HG03175 (cell line): ENCODE data around the gene ULK3.
A peak's percentile ranks its signal among the peaks of the same experiment; 100 is the strongest.
"Not testable (repeated sequence)": the region's sequence is repeated elsewhere in the genome, so short reads cannot be mapped to it uniquely, and the experiment has no call there.

ENCODE experiments used
- ATAC-seq: cut with Tn5 transposase; IDR thresholded peaks from one replicate; pipeline ENCODE4 v1.9.1; 2021; ENCODE audit warnings: mild to moderate bottlenecking, moderate library complexity; ENCODE audit not compliant: unreplicated experiment

Gene ULK3, protein sequence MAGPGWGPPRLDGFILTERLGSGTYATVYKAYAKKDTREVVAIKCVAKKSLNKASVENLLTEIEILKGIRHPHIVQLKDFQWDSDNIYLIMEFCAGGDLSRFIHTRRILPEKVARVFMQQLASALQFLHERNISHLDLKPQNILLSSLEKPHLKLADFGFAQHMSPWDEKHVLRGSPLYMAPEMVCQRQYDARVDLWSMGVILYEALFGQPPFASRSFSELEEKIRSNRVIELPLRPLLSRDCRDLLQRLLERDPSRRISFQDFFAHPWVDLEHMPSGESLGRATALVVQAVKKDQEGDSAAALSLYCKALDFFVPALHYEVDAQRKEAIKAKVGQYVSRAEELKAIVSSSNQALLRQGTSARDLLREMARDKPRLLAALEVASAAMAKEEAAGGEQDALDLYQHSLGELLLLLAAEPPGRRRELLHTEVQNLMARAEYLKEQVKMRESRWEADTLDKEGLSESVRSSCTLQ

DNA sequence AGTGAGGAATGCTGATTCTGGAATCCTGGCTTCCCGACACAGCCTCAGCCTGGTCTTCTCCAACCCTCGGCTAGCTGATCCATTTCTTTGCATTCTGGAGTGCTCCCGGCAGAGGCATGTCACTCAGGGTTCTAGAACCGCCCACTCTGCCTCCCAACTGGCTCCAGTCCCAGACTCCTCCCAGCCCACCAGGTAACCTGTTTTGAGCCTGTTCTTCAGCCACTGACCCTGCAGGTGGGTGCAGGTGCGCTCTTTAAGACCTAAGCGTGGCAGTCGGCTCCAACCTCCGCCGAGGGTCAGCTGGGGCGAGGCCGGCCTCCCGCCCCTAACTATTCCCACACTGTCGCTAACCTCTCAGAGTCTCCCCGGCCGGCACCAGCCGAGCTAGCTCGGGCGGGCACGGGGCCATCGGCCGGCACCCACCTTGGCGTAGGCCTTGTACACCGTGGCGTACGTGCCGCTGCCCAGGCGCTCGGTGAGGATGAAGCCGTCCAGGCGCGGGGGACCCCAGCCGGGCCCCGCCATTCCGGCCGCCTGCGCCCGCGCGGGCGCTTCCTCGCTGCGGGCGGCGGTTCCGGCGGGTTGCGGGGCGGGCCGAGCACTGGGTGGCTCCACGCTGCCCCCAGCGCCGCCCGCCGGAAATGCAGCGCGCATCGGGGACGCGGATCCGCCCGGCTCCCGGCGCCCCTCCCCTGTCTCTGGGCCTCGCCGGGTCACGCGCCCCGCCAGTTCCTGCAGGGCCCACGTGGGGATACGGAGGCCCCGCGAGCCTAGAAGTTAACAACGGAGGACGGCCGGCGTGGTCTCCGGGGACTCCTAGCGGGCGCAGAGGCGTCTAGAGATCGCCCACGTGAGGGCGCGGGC is at the start of gene ULK3:
TSS of gene ULK3 (minus strand) at position 576 of the 864 bp plus-strand sequence. CDS start at position 525, 51 bp downstream.
- ATAC-seq, result peak; percentile 87

DNA sequence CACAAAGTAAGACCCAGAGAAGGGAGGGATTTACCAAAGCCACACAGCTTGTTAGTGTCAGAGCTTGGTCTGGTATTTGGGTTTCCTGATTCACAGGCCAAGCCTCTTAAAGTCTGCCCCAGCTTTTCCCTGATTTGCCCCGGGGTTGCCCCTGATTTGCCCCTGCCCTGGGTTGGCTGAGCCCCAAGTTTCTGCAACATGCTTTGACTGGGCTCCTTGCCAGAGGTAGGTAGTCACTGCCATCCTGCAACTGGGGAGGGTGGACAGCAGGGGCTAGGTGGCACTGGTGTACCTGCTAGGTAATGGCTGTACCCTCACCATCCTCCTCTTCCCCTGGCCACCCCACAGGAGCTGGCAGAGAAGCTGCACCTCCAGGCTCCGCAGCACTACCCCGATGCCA is 49.4 kb upstream of the ULK3 start:
- no peak for ATAC-seq

DNA sequence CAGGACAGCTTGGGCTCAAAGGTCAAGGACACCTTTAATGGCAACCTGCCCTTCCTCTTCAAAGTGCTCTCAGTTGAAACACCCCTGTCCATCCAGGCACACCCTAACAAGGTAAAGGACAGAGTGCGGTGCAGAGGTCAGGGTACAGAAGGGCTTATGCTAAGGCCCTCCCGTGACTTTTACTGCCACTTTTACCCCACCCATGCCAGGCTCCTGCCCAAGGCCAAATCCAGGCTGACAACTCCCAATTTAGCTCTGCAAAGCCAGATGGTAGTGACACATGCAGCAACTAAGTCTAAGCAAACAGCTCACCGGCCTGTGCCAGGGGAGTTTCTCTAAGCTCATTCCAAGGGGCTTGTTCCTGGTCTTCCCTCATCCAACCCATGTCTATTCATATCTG is 48.5 kb upstream of the ULK3 start:
- ATAC-seq, result no peak

DNA sequence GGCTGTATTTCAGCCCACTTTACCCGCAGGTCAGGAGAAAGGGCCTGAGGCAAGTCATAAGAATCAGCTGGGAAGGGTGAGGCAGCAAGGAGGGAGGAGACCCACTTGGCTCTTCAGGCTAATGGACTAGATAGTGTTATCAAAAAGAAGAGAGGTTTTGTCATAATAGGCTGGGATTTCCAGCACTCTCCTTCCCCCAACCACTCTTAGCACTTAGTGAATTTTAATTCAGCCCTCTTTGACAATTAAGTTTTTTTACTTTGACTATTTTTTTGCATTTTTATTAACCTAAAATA is 47.7 kb upstream of the ULK3 start:
- no peak for ATAC-seq

DNA sequence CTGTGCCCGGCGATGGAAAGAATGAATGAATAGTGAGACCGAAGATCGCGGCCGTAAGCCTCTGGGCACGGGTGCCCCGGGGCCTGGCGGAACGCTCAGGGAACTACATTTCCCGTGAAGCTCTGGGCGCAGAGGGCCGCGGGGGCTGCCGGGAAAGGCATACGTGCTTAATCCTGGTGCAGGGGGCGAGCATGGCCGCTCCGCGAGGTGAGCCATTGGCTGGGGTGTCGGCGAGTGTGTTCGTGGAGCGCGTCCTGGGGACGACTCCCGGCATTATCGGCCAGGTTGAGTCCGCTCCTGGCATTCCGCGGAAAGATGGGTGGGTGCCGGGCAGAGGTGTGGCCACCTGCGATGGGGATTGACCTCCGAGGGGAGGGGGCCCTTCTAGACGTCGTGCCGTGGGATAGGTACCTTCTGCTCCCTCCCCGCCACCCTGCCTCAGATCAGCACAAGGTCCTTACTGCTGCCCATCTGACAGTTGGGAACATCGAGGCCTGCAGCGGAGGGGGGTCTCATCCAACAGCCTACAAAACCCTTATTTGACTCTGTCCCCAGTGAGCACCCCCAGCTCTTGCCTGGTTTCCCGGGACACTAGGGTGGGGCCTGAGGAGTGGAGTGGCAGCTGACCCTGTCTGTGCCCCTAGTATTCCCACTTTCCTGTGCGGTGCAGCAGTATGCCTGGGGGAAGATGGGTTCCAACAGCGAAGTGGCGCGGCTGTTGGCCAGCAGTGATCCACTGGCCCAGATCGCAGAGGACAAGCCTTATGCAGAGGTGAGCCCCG is 47.1 kb upstream of the ULK3 start, which contains the start of gene MPI:
TSS of gene MPI (plus strand) at position 160 of the 782 bp plus-strand sequence. CDS start at position 192, 32 bp downstream.
- ATAC-seq, result peak; percentile 91

DNA sequence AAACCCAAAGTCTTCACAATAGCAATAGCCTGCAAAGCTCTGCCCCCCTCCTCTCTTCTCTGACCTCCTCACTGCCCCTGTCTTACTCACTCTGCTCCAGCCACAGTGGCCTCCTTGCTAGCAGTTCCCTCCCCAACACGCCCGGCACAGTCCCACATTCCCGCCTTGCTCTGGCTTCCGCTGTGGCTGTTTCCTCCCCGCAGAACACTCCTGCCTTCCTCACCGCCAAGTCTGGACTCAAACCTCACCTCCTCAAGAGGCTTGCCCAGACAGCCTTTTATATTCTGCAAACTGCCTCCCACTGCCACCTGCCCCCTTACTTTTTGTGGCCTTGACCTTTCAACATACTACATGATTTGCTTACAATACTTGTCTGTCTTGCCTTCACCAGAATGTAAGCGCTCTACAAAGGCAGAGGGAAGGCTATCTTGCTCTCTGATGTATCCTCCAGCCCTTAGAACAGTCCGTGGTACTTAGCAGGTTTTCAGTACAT is 46.5 kb upstream of the ULK3 start:
- no peak for ATAC-seq

DNA sequence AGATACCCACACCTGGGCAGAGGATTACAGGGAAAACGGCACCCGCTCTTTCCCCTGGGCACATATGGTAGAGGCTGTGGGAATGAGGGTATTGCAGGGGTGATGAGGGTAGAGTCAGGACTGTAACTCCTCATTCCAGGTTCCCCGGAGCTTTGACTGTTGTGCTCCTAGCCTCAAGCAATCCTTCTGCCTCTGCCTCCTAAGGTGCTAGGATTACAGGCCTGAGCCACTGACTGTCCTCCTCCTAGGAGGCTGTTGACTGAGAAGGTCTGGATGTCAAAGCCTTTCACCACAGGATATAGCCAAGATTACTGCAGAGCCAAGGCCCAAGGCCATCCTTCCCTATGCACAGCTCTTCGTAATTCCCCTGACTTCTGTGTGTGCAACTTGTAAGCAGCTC is 45.8 kb upstream of the ULK3 start:
- ATAC-seq, result no peak

DNA sequence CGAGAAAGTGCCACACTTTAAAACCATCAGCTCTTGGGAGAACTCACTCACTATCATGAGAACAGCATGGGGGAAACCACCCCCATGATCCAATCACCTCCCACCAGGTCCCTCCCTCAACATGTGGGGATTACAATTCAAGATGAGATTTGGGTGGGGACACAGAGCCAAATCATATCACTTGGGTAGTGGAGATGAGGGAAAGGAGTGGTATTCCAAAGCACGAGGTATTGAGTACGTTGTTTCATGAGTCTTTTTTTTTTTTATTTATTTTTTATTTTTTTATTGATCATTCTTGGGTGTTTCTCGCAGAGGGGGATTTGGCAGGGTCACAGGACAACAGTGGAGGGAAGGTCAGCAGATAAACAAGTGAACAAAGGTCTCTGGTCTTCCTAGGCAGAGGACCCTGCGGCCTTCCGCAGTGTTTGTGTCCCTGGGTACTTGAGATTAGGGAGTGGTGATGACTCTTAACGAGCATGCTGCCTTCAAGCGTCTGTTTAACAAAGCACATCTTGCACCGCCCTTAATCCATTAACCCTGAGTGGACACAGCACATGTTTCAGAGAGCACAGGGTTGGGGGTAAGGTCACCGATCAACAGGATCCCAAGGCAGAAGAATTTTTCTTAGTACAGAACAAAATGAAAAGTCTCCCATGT is 44.7 kb upstream of the ULK3 start:
- ATAC-seq, result not testable (repeated sequence)

DNA sequence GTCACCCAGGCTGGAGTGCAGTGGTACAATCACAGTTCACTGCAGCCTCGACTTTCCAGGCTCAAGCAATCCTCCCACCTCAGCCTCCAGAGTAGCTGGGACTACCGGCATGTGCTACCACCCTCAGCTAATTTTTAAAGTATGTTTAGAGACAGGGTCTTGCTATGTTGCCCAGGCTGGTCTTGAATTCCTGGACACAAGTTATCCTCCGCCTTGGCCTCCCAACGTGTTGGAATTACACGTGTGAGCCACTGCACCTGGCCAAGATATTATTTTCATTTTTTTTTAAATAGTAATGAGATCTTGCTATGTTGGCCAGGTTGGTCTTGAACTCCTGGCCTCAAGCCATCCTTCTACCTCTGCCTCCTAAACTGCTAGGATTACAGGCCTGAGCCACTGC is 42.5 kb upstream of the ULK3 start:
- ATAC-seq, result no peak

DNA sequence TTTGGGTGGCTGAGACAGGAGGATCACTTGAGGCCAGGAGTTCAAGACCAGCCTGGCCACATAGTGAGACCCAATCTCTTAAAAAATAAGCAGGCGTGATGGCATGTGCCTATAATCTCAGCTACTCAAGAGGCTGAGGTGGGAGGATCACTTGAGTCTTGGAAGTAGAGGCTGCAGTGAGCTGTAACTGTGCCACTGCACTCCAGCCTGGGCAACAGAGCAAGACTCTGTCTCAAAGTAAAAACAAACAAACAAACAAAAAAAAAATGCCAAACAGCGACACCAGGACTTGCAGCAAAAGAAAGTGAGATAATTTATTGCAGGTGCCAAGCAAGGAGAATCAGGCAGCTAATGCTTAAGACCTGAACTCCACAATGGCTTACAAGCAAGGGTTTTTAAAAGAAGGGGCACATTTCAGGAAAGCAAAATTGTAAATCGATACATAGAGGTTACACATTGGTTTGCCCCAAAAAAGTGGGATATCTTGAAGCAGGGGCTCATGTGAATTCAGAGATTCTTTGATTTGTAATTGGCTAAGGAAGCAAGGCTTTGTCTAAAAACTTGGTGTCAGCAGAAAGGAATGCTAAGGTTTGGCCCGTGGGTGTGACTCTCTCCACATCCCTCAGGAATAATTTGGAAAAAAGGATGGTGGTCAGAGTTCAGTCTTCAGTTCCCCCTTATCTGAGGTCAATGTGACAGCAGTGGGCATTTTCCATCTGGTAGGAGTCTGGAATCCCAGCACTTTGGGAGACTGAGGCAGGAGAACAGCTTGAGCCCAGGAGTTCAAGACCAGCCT is 41.7 kb upstream of the ULK3 start:
- ATAC-seq, result no peak

DNA sequence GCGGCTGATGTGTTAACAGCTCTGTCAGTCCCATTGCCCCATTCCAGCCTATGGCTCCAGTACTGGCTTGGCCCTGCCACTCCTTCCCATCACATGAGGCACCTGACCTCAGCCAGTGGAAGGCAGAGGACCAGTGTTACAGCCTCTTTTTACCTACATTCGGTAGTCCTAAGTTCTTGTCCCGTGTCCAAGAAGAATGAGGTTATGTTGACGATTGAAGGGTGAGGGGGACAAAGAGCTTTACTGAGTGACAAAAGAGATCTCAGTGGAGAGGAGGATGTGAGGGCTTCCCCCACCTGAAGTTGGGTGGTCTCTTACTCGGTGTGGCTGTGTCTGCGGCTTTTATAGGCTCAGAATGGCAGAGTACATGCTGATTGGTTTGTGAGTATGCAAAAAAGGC is 39.6 kb upstream of the ULK3 start:
- ATAC-seq, result no peak

DNA sequence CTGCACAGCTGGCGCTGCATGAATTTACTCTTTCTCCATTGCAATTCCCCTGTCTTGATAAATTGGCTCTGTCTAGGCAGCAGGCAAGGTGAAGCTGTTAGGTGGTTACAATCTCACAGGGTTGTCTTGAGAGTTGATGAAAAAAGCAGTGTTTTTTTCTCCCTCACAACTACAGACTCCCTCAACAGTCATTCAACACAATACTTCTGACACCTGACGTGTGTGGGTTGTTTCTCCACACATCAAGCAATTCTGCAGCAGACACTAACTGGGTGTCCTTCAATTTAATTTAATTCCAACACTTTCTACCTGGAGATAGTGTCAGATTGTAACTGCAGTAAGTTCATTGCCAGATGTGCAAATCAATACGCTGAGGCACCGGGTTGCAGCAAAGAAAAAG is 35.3 kb upstream of the ULK3 start:
- ATAC-seq, result no peak

DNA sequence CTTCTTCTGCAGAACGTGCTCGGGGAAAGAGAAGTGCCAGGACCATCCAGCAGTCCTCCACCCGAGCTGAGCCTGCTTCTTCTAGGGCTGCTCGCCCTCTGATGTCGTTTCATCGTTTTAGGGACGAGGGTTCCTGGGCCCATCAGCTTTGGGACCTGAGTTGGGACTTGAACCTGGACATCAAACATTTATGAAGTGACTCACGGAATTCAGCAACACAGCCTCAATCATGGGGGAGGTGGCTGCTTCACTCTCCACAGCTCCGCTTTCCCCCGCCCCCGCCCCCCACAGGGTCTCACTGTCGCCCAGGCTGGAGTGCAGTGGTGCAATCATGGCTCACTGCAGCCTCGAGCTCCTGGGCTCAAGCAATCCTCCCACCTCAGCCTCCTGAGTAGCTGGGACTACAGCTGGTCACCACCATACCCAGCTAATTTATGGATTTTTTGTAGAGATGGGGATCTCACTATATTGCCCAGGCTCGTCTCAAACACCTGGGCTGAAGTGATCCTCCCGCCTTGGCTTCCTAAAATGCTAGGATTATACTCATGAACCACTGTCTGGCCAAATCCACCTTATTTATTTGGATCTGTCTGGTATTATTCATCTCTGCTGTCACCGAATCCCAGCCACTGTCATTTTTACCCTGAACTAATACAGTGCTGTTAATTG is 30.9 kb upstream of the ULK3 start:
- ATAC-seq, result no peak

DNA sequence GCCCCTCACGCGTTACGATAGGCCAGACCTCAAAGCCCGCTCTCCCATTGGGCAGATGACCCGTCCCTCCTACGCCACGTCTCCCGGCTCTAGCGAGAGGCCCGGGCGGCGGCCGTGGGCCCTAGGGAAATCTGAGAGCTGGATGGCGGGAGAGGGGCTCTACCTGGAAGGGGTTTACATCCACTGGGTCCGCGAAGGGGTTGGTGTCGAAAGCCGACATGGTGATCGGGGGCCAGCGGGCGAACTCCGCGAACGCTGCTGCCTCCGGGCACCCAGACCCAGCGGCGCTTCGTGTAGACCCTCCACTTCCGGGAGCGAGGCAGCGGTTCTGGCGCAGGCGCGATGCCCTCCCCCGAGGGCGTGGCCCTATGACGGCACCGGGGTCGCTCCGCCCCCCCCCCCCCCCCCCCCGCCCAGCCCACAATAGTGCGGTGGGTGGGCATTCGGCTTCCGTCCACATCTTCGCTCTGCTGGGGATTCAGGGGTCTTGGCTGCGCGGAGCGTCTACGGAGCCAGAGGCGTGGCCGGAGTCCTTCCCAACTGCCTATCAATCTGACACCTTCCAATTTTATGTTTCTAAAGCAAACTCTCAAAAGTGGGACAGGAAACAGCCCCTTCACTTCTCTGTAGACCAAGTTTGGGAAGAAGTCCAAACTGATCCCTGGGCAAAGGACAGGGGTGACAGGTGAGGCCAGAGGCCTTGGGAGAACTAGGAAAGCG is 30.2 kb upstream of the ULK3 start, which contains the start of gene SCAMP2:
TSS of gene SCAMP2 (minus strand) at position 330 of the 720 bp plus-strand sequence. CDS start at position 220, 110 bp downstream.
- ATAC-seq, result peak; percentile 81

DNA sequence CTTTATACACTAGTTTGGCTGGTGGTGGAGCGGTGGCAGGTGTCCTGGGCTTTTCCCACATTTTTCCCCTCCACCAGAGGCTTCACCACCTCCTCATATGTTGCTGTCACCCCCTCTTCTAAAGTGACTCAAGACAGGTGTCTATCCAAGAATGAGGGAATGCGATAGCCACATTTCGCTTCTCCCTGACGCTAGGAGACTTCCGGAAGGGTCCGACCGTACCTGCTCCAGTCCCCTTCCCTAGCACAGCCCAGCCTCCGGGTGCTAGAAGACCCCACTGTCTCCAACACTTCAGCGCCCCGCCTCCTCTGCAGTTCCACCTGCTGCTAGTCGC is 29.7 kb upstream of the ULK3 start:
- no peak for ATAC-seq

DNA sequence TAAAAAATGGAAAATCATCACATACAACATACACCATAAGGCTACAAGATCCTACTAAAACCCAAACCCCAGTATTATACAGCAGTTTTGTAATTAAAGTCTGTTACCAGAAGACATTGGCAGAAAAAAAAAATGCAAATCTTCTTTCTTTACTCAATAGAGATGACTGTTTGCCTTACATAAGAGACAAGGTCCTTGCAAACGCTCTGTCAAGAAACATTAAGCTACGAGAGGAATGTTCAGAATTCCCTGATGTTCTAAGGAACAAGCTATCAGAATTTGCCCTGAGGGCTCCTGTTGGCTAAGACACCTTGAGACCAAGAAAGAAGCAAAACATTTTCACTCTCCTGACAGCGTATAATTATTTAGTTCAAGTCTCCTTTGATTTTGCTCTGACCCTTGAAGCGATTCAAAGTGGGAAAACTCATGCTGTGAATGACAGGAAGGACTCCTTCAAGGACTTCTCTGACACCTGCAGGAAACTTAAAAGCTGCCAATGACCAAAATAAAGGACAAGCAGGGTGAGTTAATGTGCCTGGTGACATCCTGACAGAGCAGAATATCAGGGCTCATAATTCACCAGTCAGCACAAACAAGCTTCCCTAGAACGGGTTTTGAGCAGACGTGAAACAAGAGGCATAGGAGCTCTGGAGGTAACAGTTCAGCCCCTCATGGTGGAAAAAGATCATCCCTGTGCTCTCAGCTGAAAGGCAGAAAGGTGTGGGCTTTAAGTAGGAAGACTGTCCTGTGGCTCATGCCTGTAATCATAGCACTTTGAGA is 27.7 kb upstream of the ULK3 start:
- ATAC-seq, result no peak

DNA sequence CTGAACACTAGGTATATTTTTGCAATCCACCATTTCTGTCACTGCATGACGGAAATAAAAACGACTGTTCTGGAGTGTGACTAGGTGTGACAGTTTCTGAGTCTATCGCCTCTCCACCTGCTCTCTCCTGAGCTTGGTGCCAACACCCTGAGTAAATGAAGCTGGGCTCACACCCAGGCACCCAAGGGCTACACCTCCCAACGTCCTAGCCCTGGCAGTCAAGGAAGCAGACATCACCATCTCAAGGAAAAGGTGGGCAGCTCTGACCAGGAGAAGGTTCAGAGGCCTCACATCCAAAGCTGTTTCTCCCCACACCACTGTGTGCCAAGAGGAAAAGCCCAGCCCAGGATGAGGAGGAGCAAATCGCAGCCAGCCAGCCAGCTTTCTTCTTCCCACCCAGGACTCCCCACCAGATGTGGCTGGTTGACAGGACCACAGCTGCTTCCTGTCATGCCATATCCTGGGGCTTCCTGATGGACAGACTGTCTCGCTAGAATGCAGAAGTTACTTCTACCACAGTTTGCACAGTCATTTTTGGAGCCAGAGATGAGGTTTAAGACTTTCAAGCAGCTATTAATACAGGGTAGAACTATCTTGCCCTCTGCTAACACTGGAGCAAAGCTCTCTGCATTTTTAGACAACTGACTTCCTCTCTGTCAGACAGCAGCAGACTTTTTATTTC is 26.9 kb upstream of the ULK3 start:
- peak; percentile 61 for ATAC-seq
